GM19397 (cell line): ENCODE data around the gene COL27A1.

Source experiments
- ATAC-seq: cut with Tn5 transposase; IDR thresholded peaks from one replicate; pipeline ENCODE4 v1.9.1; 2021; ENCODE audit warnings: mild to moderate bottlenecking, moderate library complexity; ENCODE audit not compliant: unreplicated experiment

COL27A1 gene

DNA sequence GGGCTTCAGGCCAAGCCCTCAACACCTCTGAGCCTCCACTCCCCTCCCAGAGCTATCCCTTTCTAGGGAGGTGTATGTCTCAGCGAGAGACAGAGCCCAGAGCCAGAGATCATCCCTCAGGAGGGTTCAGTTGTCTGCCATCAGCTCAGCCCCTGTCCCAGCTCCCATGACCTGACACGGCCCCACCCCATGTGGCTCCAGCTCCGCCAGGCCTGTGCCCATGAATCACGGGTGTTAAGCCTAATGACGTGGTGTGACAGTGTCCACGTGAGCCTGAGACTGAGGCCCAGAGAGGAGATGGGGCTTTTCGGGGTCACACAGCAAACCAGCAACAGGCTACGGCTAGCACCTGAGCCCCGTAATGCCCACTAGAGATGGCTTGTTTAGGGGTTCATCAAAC lies 106.7 kb downstream of the COL27A1 start:
- ATAC-seq: no peak

- ATAC-seq: no peak
Observed at GRCh38 chr9:114263853-114264510, 108.6 kb downstream of the COL27A1 start.

DNA sequence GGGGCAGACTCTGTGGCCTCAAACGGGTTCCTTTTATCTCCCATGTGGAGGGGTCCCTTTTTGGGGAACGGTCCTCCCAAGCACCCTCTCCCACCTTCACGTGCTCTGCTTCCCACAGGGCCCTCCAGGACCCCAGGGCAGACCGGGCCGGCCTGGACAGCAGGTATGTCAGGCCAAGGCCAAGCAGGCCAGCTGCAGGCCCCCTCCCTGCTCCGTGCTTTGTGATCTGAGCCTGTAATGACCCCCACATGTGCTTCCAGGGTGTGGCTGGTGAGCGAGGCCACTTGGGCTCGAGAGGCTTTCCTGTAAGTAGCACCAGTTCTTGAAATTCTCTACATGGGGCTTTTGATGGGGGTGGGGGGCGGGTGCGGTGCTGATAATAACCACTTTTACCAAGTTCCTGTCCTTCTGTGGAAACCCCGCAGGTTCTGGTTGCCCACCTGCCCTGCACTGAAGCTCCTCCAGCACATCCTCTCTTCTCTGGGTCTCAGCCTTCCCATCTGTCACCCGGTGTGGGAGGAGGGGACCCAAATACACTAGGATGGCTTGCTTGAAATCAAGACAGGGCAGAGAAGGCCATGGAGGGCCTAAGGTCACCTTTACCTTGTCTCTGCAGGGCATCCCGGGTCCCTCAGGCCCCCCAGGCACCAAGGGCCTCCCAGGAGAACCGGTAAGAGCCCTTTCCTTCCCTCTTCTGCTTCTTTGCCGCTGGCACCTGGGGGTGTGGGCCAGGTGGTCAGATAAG lies 109.6 kb downstream of the COL27A1 start:
- ATAC-seq: no peak

- ATAC-seq: no peak
Observed at GRCh38 chr9:114266969-114267368, 111.6 kb downstream of the COL27A1 start.

DNA sequence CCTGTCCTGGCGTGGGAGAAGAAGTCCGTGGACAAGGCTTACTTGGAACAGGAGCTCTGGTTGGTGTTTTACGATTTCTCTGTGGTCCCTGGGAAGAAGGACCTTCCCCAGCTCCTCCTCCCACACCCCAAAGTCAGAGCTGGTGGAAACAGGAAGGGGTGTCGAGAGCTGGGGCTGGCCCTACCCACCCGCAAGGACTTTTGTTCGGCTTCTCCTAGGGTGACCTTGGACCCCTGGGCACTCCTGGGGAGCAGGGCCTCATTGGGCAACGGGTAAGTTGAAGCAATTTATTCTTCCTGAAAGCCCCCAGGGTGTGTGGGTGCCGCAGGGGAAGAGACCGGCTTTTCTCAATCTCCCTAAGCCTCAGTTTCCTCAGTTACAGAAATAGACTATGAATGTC lies 113.7 kb downstream of the COL27A1 start:
- ATAC-seq: no peak

DNA sequence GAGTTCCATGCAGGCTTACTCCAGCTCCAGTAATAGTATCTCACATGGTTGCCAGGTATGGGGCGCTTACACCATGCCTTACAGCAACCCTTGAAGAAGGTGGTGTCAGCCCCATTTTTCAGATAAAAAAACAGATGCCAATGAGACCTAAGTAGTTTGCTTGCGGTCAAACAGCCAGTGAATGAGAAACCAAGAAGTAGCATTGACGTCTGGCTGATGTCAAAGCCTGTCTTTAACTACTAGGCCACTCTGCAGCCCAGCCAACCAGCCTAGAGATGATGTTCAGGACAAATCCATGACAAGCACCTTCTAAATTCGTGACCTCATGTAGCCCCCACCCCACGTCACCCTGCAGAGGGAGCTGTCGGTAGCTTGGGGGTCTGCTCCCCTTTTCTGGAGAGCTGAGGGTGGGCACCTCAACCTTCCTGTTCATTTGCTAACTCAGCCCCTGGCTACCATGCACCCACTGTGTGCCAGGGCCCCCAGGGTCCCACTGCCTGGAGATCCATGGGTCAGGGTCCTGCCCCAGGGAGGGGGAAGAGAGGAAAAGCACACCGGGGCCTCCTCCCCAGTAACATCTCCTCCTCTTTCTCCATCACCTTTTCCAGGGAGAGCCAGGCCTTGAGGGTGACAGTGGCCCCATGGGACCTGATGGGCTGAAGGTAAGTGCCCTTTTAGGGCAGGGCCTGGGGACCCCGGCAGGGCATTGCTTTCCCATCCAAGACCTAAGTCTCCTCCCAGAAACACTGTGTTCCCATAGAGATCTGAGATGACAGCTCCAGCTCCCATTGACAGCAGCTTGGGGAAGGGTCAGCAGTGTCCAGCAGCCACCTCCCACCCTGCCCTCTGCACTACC lies 115.0 kb downstream of the COL27A1 start:
- ATAC-seq: no peak

GRCh38 chr9:114271556-114272510 lies 116.5 kb downstream of the COL27A1 start:
- ATAC-seq: no peak

- ATAC-seq: no peak
Observed at GRCh38 chr9:114272739-114273431, 117.5 kb downstream of the COL27A1 start.

GRCh38 chr9:114273461-114273881 lies 118.1 kb downstream of the COL27A1 start:
- no peak for ATAC-seq

- no peak for ATAC-seq
Observed at GRCh38 chr9:114274217-114274616, 118.9 kb downstream of the COL27A1 start.

GRCh38 chr9:114275246-114276004 lies 120.1 kb downstream of the COL27A1 start:
- no peak for ATAC-seq

DNA sequence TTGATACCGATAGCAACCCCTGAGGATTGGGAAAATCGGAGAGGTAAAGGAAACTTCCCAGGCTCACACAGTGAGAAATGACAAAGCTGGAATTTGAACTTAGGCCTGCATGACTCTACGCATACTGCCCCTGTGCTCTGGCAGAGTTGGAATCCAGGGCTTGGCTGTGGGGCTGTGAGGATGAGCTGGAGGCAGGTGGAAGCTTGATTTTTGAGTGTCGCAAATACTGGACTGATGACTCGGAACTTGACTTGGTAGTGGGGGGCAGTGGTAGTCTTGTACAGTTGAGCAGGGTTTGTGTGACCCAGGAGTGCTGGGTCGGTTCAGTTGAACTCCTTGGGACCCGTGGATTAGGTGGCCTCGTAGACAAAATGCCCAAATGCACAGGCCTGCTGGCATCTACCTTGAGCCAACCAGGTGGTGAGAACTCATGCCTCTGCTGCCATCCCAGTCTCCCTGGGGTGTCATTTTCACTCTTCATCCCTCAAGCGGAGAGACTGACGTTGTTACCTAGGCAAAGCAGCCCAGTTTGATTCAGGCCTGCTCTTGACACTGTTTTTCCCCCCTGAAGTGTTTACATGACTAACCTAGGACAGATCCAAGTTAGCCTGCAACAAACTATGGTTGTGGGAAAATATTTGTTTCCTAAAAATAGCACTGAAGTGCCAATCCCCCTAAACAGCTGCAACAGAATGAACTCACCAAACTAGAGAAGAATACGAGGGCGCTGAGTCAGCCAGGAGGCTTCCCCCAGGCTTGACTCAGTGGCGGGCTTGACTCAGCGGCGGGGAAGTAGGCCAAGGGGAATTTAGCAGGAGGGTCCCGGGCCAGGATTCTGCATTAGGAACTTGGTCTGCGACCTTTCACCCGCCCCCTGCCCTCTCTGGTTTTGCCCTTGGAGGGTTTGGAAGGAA lies 121.8 kb downstream of the COL27A1 start:
- ATAC-seq: no peak

GRCh38 chr9:114278356-114278755 lies 123.0 kb downstream of the COL27A1 start:
- no peak for ATAC-seq

GRCh38 chr9:114278881-114279570 lies 123.7 kb downstream of the COL27A1 start:
- no peak for ATAC-seq

- ATAC-seq: no peak
Observed at GRCh38 chr9:114279693-114280092, 124.4 kb downstream of the COL27A1 start.

DNA sequence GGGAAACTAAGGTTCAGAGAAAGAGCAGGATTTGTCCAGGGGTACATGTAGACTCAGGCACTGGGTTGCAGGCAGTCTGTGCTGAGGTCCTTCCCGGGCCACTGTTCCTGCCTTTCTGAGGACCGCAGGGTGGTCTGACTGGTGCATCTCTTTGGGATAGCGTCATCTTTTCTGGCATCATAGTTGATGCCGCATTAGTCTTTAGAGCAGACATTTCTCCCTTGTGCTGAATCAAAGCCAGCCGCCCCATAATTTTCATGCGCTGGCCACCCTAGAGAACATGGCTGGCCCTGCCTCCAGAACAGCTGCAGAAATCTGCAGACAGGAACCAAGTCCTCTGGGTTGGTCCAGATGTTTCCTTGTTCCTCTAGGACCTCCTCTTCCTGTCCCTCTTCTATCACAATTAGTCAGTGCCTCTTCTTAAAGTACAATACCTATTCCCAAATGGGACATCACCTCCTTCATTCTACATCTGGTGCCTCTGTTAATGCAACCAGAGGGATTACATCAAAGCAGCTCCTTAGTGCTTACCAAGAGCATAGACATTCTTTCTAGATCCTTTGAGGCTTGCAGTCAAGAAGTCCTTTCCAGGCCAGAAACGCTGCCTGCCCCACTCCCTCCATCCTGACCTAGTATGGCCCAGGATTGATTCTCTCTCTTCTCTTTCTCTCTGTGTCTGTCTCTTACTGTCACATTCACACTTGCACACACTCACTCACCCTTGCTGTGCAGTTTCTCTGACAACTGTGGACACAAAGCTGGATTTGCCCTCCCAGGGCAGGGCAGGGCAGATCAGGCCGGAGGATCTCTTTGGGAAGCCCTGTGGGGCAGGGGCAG lies 125.5 kb downstream of the COL27A1 start:
- ATAC-seq: no peak
